GM18511 (cell line): Measurements from ENCODE around the gene NEUROD4.
"Not testable (repeated sequence)": the region's sequence is repeated elsewhere in the genome, so short reads cannot be mapped to it uniquely, and the experiment has no call there.

Experiments used
- ATAC-seq: cut with Tn5 transposase; IDR thresholded peaks from one replicate; pipeline ENCODE4 v1.9.1; 2021; ENCODE audit warnings: mild to moderate bottlenecking, moderate library complexity; ENCODE audit not compliant: unreplicated experiment

NEUROD4 gene, protein sequence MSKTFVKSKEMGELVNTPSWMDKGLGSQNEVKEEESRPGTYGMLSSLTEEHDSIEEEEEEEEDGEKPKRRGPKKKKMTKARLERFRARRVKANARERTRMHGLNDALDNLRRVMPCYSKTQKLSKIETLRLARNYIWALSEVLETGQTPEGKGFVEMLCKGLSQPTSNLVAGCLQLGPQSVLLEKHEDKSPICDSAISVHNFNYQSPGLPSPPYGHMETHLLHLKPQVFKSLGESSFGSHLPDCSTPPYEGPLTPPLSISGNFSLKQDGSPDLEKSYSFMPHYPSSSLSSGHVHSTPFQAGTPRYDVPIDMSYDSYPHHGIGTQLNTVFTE

GRCh38 chr12:55019784-55020183 lies at the start of gene NEUROD4:
Gene NEUROD4, plus strand, starts transcription at chr12:55019974. Its CDS starts 6,466 bp downstream, at chr12:55026440.
- peak; percentile 44 for ATAC-seq

- no peak for ATAC-seq
These were observed 49.0 kb upstream of the NEUROD4 start for GRCh38 chr12:54970741-54971140.

- ATAC-seq = no peak
These were observed 46.2 kb upstream of the NEUROD4 start for GRCh38 chr12:54973556-54973955.

DNA sequence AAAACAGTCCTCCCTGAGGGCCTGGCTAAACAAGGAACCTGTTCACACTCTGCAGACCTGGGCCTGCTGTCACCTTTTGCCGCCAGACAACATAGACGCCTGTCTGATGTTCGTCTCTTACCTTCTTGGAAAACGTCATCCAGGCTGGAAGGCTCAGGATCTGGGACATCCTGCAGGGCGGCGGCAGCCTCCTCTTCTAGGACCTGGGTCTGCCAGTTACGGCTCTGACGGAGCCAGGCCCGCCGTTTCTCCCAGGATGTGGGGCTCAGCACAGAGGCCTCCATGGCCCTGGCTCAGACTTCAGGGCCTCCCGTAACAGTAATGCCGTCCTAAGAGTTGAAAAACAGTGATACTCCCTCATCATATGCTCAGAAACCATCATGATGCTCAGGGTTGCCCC lies 45.5 kb upstream of the NEUROD4 start:
- ATAC-seq = no peak

GRCh38 chr12:54975272-54975671 lies 44.5 kb upstream of the NEUROD4 start:
- no peak for ATAC-seq

DNA sequence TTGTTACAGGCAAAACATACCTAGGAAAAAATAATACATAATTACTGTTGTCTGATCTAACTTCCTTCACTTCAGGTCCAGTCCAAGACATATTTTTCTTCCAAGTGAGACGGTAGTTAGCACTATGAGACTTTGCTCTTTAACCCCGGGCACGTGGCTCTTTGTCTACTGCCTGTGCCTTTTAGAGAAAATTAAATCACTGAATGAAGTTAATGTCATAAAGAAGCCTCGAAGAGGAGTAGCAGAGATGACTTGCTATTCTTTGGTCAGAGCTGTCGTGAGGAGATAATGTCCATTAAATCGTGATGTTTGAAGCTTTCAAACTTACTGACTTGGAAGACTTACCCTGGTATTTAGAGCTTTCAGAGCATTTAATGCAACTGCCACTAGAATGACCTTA lies 43.9 kb upstream of the NEUROD4 start:
- ATAC-seq = no peak

DNA sequence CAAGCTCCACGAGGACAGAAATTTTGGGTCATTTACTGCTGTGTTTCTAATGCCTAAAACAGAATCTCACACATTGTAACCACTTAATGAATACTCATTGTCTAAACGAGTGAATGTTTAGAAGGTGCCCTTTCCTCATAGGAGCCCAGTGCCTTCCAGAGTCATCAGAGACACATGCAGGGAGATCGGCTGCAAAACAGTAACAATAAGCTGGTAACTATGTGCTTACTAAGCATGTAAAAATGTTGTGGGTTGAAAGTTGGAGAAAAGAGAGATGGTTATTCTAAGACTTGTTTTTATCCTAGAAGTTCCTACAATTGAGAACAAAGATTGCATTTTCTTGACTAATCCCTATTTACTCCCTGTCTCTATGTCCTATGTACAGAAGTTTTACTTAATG lies 42.6 kb upstream of the NEUROD4 start:
- ATAC-seq = no peak

DNA sequence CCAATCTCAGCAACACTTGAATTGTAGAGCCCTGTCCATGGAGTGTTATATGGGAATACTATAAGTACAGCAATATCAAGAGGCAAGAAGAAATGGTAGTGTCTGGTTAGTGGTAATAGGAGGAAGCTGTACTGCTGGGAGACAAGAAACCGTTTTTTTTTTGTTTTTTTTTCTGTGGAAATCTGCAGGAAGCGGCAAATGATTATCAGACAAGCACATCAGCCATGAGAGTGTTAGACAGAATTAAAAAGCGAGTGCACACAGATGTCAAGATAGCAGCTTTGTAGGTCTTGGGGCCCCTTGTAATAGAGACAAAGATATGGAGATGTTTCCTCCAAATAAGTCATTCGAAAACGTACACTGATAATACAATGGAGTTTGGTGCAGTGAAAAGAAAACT lies 41.9 kb upstream of the NEUROD4 start:
- no peak for ATAC-seq

DNA sequence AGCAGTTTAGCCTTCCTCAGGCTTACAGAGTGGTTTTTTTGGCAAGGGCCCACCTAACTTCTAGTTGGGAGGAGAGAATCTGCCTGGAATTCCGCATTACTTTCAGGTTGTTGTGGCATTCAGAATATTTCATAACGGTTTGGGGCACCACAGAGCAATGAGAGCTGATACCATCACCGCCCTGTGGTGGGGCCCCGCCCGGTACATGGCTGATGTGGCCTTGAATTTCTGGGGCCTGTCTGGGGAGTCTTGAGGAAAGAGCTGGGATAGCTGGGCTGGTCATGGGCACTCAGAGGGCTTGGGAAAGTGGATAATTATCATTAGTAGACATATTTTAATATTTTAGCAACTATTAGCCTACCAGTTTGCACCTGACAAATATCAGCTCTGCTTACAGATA lies 39.4 kb upstream of the NEUROD4 start:
- ATAC-seq = no peak

GRCh38 chr12:54981796-54982195 lies 38.0 kb upstream of the NEUROD4 start:
- peak; percentile 25 for ATAC-seq

GRCh38 chr12:54983536-54984101 lies 36.2 kb upstream of the NEUROD4 start:
- ATAC-seq = no peak

- ATAC-seq = peak; percentile 94
These were observed 35.0 kb upstream of the NEUROD4 start, which contains the start of gene TESPA1 for GRCh38 chr12:54984658-54985376. Gene TESPA1, minus strand, starts transcription at chr12:54984762. Its CDS starts 10,200 bp downstream, at chr12:54974562.

GRCh38 chr12:54986773-54987172 lies 33.0 kb upstream of the NEUROD4 start:
- not testable (repeated sequence) for ATAC-seq

GRCh38 chr12:54987611-54988231 lies 32.1 kb upstream of the NEUROD4 start:
- no peak for ATAC-seq

DNA sequence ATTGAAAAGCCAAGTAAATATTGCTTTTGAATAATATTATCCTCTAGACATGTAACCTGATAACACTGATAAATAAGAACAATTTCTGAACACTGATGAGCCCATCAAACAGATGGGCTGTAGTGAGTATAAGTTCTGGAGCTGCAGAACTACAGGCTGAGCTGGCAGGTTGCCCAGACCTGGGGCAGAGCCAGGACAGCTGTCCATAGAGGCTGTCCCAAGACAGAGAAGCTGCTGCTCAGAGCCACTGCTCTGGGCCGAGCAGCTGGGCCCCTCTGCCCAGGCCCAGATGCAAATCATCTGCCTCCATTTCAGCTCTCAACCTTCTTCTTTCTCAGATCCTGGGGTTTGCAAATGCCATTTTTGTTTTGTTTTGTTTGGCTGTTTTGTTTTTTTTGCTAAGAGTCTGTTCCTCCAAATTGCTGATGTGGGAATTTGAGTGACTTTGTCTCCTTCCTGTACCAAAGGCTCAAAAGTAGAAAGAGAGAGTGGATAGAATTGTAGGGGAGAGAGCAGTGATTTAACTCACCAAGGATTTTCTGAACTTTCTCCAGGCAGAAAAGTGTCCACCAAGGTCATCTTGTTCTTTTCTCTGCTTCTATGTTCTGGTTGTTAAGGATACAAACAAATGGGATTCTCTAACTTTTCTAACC lies 31.2 kb upstream of the NEUROD4 start:
- peak; percentile 13 for ATAC-seq

GRCh38 chr12:54989829-54990228 lies 29.9 kb upstream of the NEUROD4 start:
- no peak for ATAC-seq

GRCh38 chr12:54991161-54991990 lies 28.4 kb upstream of the NEUROD4 start:
- ATAC-seq = peak; percentile 77

GRCh38 chr12:54991991-54992375 lies 27.8 kb upstream of the NEUROD4 start:
- peak; percentile 56 for ATAC-seq

- peak; percentile 47 for ATAC-seq
These were observed 26.5 kb upstream of the NEUROD4 start for GRCh38 chr12:54993181-54993835.

- ATAC-seq = no peak
These were observed 23.6 kb upstream of the NEUROD4 start for GRCh38 chr12:54996205-54996604.
